HepG2 (cell line): Measurements from ENCODE around the gene NSFL1C. TPM values are rescaled to one million over a fixed set of nuclear protein-coding genes. Genes with fewer than 3 reads are reported as not detected.

Experiments
- CCDC6 ChIP-seq: sonication (generic); formaldehyde crosslinking; IDR thresholded peaks from 2 replicates; pipeline ENCODE4 v1.8.1; 2022; ENCODE audit warnings: mild to moderate bottlenecking, missing genetic modification reagents, moderate library complexity
- CEBPG ChIP-seq: IDR thresholded peaks from 2 replicates; pipeline ENCODE4 v1.6.1; 2016
- ELF1 ChIP-seq: sonication (generic); formaldehyde crosslinking; IDR thresholded peaks from 2 replicates; pipeline ENCODE4 v1.4.0; 2020; ENCODE audit warnings: missing genetic modification reagents
- ELF3 ChIP-seq: IDR thresholded peaks from 2 replicates; pipeline ENCODE4 v1.6.1; 2016; ENCODE audit warnings: missing genetic modification reagents, missing compliant biosample characterization
- ETV6 ChIP-seq: sonication (generic); formaldehyde crosslinking; conservative IDR thresholded peaks from 2 replicates; pipeline ENCODE4 v1.4.0; 2020; ENCODE audit warnings: missing genetic modification reagents
- FOSL2 ChIP-seq: sonication (generic); formaldehyde crosslinking; IDR thresholded peaks from 2 replicates; pipeline ENCODE4 v1.4.0; 2020; ENCODE audit warnings: missing genetic modification reagents
- FOXA3 ChIP-seq: IDR thresholded peaks from 2 replicates; pipeline ENCODE4 v1.6.1; 2016; ENCODE audit warnings: missing genetic modification reagents, missing compliant biosample characterization
- GATAD2A ChIP-seq: IDR thresholded peaks from 2 replicates; pipeline ENCODE4 v1.6.1; 2016
- HOXA3 ChIP-seq: sonication (generic); formaldehyde crosslinking; IDR thresholded peaks from 2 replicates; pipeline ENCODE4 v1.5.0; 2020; ENCODE audit warnings: missing genetic modification reagents
- MIER3 ChIP-seq: IDR thresholded peaks from 2 replicates; pipeline ENCODE4 v1.6.1; 2016; ENCODE audit warnings: missing compliant biosample characterization, borderline replicate concordance
- MTF2 ChIP-seq: sonication (generic); formaldehyde crosslinking; IDR thresholded peaks from 2 replicates; pipeline ENCODE4 v1.5.0; 2020; ENCODE audit warnings: missing genetic modification reagents, borderline replicate concordance
- MXI1 ChIP-seq: IDR thresholded peaks from 3 replicates; pipeline ENCODE4 v1.6.1; 2012; ENCODE audit warnings: low read depth, low read length, inconsistent platforms, borderline replicate concordance
- NCOA2 ChIP-seq: sonication (generic); formaldehyde crosslinking; IDR thresholded peaks from 2 replicates; pipeline ENCODE4 v1.8.0; 2022; ENCODE audit warnings: inconsistent platforms
- NFE2L2 ChIP-seq: fragments of 150-350 bp; IDR thresholded peaks from 2 replicates; pipeline ENCODE4 v1.6.1; 2014; ENCODE audit warnings: low read length
- RAD21 ChIP-seq: fragments of 450-650 bp; formaldehyde crosslinking; IDR thresholded peaks from 2 replicates; pipeline ENCODE4 v1.5.0; 2020; ENCODE audit warnings: mild to moderate bottlenecking
- RARA ChIP-seq: IDR thresholded peaks from 2 replicates; pipeline ENCODE4 v1.6.1; 2016; ENCODE audit warnings: missing genetic modification reagents, missing compliant biosample characterization
- RXRB ChIP-seq: IDR thresholded peaks from 2 replicates; pipeline ENCODE4 v1.6.1; 2016; ENCODE audit warnings: borderline replicate concordance, missing genetic modification reagents, missing compliant biosample characterization
- SP140L ChIP-seq: sonication (generic); formaldehyde crosslinking; IDR thresholded peaks from 2 replicates; pipeline ENCODE4 v1.4.0; 2020; ENCODE audit warnings: missing genetic modification reagents, borderline replicate concordance
- TEAD3 ChIP-seq: optimal IDR thresholded peaks from 2 replicates; pipeline ENCODE3; 2016; ENCODE audit warnings: borderline replicate concordance
- TGIF2 ChIP-seq: IDR thresholded peaks from 2 replicates; pipeline ENCODE4 v1.6.1; 2016; ENCODE audit warnings: control low read depth, missing compliant biosample characterization
- ZBTB21 ChIP-seq: sonication (generic); formaldehyde crosslinking; IDR thresholded peaks from 2 replicates; pipeline ENCODE4 v1.4.0; 2020; ENCODE audit warnings: missing genetic modification reagents
- ZFP37 ChIP-seq: sonication (generic); formaldehyde crosslinking; IDR thresholded peaks from 2 replicates; pipeline ENCODE4 v1.4.0; 2020; ENCODE audit warnings: missing genetic modification reagents, borderline replicate concordance
- ZNF12 ChIP-seq: sonication (generic); formaldehyde crosslinking; IDR thresholded peaks from 2 replicates; pipeline ENCODE4 v1.5.0; 2020; ENCODE audit warnings: missing genetic modification reagents
- ZNF33A ChIP-seq: sonication (generic); formaldehyde crosslinking; IDR thresholded peaks from 2 replicates; pipeline ENCODE4 v1.5.1; 2020; ENCODE audit warnings: missing genetic modification reagents, mild to moderate bottlenecking, moderate library complexity, borderline replicate concordance
- ZNF644 ChIP-seq: IDR thresholded peaks from 2 replicates; pipeline ENCODE4 v1.6.1; 2016; ENCODE audit warnings: low read depth
- ZNF652 ChIP-seq: IDR thresholded peaks from 2 replicates; pipeline ENCODE4 v1.6.1; 2016; ENCODE audit warnings: low read depth, borderline replicate concordance
- ZNF7 ChIP-seq: IDR thresholded peaks from 2 replicates; pipeline ENCODE4 v1.6.1; 2016; ENCODE audit warnings: missing biosample characterization, missing genetic modification reagents
- ZNF792 ChIP-seq: IDR thresholded peaks from 2 replicates; pipeline ENCODE4 v1.6.1; 2016
- polyA plus RNA-seq, 8 experiments: library from polyadenylated mRNA; depleted of rRNA in 3 of 8; stranded (reverse) in 7 of 8; unstranded in 1 of 8; fragments of >200 nt; fragmentation: Illumina TruSeq in 4 of 8; extraction: Trizol in 4 of 8; gene quantifications; 2 replicates each; pipeline versions ENCODE4 v1.2.1 to v1.2.3, GENCODE V29; 2011 to 2016; ENCODE audit warnings: low read depth in 4 of 8, missing spikeins in 1 of 8, mixed read lengths in 1 of 8; ENCODE audit not compliant: insufficient read depth in 1 of 8
- total RNA-seq, 5 experiments: library from RNA; depleted of rRNA; stranded (reverse); fragments of >200 nt; fragmentation: Illumina TruSeq; extraction: Trizol; gene quantifications; 2 replicates each; pipeline ENCODE4 v1.2.3, GENCODE V29; 2016; ENCODE audit warnings: low read depth in 1 of 5
- TF ChIP-seq, protein P1 (sequence below): IDR thresholded peaks from 2 replicates; pipeline ENCODE4 v1.6.1; 2016; ENCODE audit warnings: missing genetic modification reagents, missing compliant biosample characterization
- TF ChIP-seq, protein P2 (sequence below): sonication (generic); formaldehyde crosslinking; IDR thresholded peaks from 2 replicates; pipeline ENCODE4 v1.4.0; 2020; ENCODE audit warnings: missing genetic modification reagents
- TF ChIP-seq, protein P3 (sequence below): IDR thresholded peaks from 2 replicates; pipeline ENCODE4 v1.6.1; 2018; ENCODE audit warnings: missing genetic modification reagents, mild to moderate bottlenecking, missing compliant biosample characterization

Gene NSFL1C
- total and polyA plus RNA-seq, 2 of the 13 experiments (the other 11 are each of a cell fraction or from before 2014, with no cell fraction given) = 22.9 to 62.7 TPM

DNA sequence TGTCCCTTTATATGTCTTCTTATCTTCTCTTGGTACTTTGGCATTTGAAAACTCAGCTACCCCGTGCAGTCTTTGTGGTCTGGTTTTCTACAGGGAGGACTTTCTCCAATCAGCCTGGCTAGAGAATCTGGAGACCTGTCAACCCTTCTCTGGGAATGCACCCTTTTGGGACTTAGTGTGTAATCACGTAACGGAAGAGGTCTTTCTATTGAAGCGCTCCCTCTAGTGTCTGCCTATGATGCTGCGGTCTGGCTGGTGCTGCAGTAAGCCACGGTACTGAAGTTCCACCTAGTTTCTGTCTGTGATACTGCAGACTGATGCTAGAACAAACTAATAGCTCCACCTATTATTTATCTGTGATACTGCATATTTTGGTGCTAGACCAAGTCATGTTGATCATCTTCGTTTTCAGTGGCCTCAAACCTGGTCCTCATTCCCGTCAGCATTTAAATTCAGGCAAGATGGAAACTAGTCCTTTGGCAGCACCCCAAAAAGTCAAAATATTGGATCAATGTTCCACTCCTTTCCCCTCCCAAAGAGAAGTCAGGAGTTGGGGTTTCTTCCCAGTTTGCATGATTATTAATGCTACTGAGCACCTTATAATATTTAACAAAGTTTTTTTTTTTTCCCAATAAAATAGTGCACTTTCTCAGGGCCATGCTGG is 37.0 kb upstream of the NSFL1C start (continued):
- 0 out of 2 replicates have a peak, but pooled peaks have one; percentile 41 for TF ChIP-seq ETV6 (CRISPR knock-in tag)
- TF ChIP-seq TEAD3 (CRISPR knock-in tag) = peak; percentile 78
- peak; percentile 62 for TF ChIP-seq FOXA3 (CRISPR knock-in tag)
- TF ChIP-seq ZNF792 (CRISPR knock-in tag) = peak; percentile 87; the same call in 1 of the 2 replicates
- TF ChIP-seq, protein P1, sequence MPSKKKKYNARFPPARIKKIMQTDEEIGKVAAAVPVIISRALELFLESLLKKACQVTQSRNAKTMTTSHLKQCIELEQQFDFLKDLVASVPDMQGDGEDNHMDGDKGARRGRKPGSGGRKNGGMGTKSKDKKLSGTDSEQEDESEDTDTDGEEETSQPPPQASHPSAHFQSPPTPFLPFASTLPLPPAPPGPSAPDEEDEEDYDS (CRISPR knock-in tag) = 0 out of 2 replicates have a peak, but pooled peaks have one; percentile 46
- peak; percentile 27; the same call in 1 of the 3 replicates for TF ChIP-seq MXI1
- TF ChIP-seq ELF1 = peak; percentile 57; the same call in 1 of the 2 replicates
- peak; percentile 27; the same call in 1 of the 2 replicates for TF ChIP-seq HOXA3 (CRISPR knock-in tag)
- TF ChIP-seq FOSL2 (CRISPR knock-in tag) = 0 out of 2 replicates have a peak, but pooled peaks have one; percentile 64
- peak; percentile 46; the same call in 1 of the 2 replicates for TF ChIP-seq ZBTB21 (CRISPR knock-in tag)
- peak; percentile 29; the same call in 1 of the 2 replicates for TF ChIP-seq RARA (CRISPR knock-in tag)
- TF ChIP-seq CCDC6 (CRISPR knock-in tag) = 0 out of 2 replicates have a peak, but pooled peaks have one; percentile 53
- peak; percentile 69 for TF ChIP-seq GATAD2A
- TF ChIP-seq, protein P2, sequence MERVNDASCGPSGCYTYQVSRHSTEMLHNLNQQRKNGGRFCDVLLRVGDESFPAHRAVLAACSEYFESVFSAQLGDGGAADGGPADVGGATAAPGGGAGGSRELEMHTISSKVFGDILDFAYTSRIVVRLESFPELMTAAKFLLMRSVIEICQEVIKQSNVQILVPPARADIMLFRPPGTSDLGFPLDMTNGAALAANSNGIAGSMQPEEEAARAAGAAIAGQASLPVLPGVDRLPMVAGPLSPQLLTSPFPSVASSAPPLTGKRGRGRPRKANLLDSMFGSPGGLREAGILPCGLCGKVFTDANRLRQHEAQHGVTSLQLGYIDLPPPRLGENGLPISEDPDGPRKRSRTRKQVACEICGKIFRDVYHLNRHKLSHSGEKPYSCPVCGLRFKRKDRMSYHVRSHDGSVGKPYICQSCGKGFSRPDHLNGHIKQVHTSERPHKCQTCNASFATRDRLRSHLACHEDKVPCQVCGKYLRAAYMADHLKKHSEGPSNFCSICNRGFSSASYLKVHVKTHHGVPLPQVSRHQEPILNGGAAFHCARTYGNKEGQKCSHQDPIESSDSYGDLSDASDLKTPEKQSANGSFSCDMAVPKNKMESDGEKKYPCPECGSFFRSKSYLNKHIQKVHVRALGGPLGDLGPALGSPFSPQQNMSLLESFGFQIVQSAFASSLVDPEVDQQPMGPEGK (CRISPR knock-in tag) = 0 out of 2 replicates have a peak, but pooled peaks have one; percentile 34
- TF ChIP-seq ZNF33A (CRISPR knock-in tag) = no peak
- 0 out of 2 replicates have a peak, but pooled peaks have one; percentile 73 for TF ChIP-seq ZFP37 (CRISPR knock-in tag)
- peak; percentile 95 for TF ChIP-seq RAD21
- TF ChIP-seq ZNF12 (CRISPR knock-in tag) = peak; percentile 19; the same call in 1 of the 2 replicates
- peak; percentile 59; the same call in 1 of the 2 replicates for TF ChIP-seq NCOA2 (CRISPR knock-in tag)
- TF ChIP-seq MIER3 (CRISPR knock-in tag) = 0 out of 2 replicates have a peak, but pooled peaks have one; percentile 49
- peak; percentile 61; the same call in 1 of the 2 replicates for TF ChIP-seq ZNF652
- TF ChIP-seq ELF3 = peak; percentile 80
- TF ChIP-seq NFE2L2 = 0 out of 2 replicates have a peak, but pooled peaks have one; percentile 1
- TF ChIP-seq, protein P3, sequence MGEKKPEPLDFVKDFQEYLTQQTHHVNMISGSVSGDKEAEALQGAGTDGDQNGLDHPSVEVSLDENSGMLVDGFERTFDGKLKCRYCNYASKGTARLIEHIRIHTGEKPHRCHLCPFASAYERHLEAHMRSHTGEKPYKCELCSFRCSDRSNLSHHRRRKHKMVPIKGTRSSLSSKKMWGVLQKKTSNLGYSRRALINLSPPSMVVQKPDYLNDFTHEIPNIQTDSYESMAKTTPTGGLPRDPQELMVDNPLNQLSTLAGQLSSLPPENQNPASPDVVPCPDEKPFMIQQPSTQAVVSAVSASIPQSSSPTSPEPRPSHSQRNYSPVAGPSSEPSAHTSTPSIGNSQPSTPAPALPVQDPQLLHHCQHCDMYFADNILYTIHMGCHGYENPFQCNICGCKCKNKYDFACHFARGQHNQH (CRISPR knock-in tag) = peak; percentile 73
- peak; percentile 47; the same call in 1 of the 2 replicates for TF ChIP-seq CEBPG (CRISPR knock-in tag)
- peak; percentile 47; the same call in 1 of the 2 replicates for TF ChIP-seq ZNF7 (CRISPR knock-in tag)
- TF ChIP-seq RXRB (CRISPR knock-in tag) = peak; percentile 66; the same call in 1 of the 2 replicates
- peak; percentile 52; the same call in 1 of the 2 replicates for TF ChIP-seq MTF2 (CRISPR knock-in tag)
- peak; percentile 94 for TF ChIP-seq SP140L (CRISPR knock-in tag)
- TF ChIP-seq ZNF644 (CRISPR knock-in tag) = peak; percentile 42; the same call in 1 of the 2 replicates
- 0 out of 2 replicates have a peak, but pooled peaks have one; percentile 36 for TF ChIP-seq TGIF2 (CRISPR knock-in tag)
